ENCODE results near the gene SLIT3. TPM values are rescaled to one million over a fixed set of nuclear protein-coding genes. Genes with fewer than 3 reads are reported as not detected.

The SLIT3 gene
- total and polyA plus RNA-seq, 9 of the 15 experiments (the other 6 are each of a cell fraction or from before 2014, with no cell fraction given): 0.01 to 0.04 TPM; not detected in 7

DNA sequence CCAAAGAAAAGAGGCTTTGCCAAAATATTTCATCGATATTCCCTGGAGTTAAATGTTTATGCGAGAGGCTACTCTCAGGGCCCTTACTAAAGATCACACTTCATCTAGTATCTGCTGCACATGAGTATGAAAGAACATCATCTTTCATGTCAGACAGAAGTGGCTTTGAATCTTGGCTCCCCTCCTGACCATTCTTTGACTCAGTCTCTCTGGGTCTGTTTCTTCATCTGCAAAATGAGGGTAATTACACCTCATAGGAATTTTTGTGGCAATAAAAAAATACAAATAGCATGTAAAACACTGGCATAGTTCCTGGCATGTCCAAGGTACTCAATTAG, 58.1 kb downstream of the SLIT3 start:
- H3K9me1 ChIP-seq (ENCODE audit: control insufficient read depth, insufficient read depth, low read length): no peaks in the 10 kb centered on the region
- POLR2A ChIA-PET: no interaction called here
- no peak overlapping the region for H3K4me3 ChIP-seq
- no peaks in the 10 kb centered on the region for H3K9me3 ChIP-seq (replicated peaks; ENCODE audit: control insufficient read depth, insufficient read depth, low read depth, low read length)
- ATAC-seq (no peak), FAIRE-seq (no peak), DNase-seq (ENCODE audit: extremely low read depth in 1 of 4, low spot score in 3 of 4) (no peak)
- no peak overlapping the region for H3K4me2 ChIP-seq (ENCODE audit: insufficient read depth, low read length)
- in situ Hi-C loops (cut with MboI): no loop called here
- H3K4me1 ChIP-seq (replicated peaks in 1 of 2; ENCODE audit: control insufficient read depth in 2 of 2, insufficient read depth in 2 of 2, low read length in 2 of 2): no peaks in the 10 kb centered on the region
- intact Hi-C loops (cut with micrococcal nuclease): no loop called here
- H3K79me2 ChIP-seq (ENCODE audit: control insufficient read depth, insufficient read depth, low read length): no peaks in the 10 kb centered on the region
- H4K20me1 ChIP-seq (replicated peaks; ENCODE audit: control insufficient read depth, insufficient read depth, low read length): no peaks in the 10 kb centered on the region
- no peak overlapping the region for H2AFZ ChIP-seq (ENCODE audit: low read depth, low read length)
- H3K27me3 ChIP-seq (ENCODE audit: control insufficient read depth in 2 of 2, insufficient read depth in 2 of 2, low read length in 2 of 2): no peaks in the 10 kb centered on the region
- no peak overlapping the region for H3K27ac ChIP-seq (ENCODE audit: extremely low read depth, low read depth, low read length)
- no peak overlapping the region for H3K9ac ChIP-seq (ENCODE audit: insufficient read depth in 1 of 2, low read depth in 2 of 2, low read length in 2 of 2)
- WGBS (ENCODE audit: insufficient coverage, low coverage, missing lambda C conversion rate): 0% methylated on average over 2 of the region's 2 CpGs
- CTCF ChIA-PET (ENCODE audit: low intra/inter-chr PET ratio): no interaction called here
- no peaks in the 10 kb centered on the region for H3K36me3 ChIP-seq (ENCODE audit: control insufficient read depth, insufficient read depth, low read length)
- BruUV-seq (replicated peaks): no TSS peak
- TF ChIP-seq SPI1 (IDR thresholded peaks at IDR 0.05; ENCODE audit: borderline replicate concordance, low read depth, low read length): no peak
- TF ChIP-seq CBX2 (IDR thresholded peaks at IDR 0.05; ENCODE audit: insufficient read depth, low read length, poor library complexity, severe bottlenecking): no peak
- TF ChIP-seq AFF1 (IDR thresholded peaks at IDR 0.05; ENCODE audit: low read depth in 1 of 2, partially characterized antibody in 2 of 2): no peak
- no peak for TF ChIP-seq RFX5 (IDR thresholded peaks at IDR 0.05; ENCODE audit: low read depth, low read length)
- TF ChIP-seq IRF9 (tag; IDR thresholded peaks at IDR 0.05): no peak
- no peak for TF ChIP-seq MCM2 (IDR thresholded peaks at IDR 0.05; ENCODE audit: low read depth)
- TF ChIP-seq GATAD2B (IDR thresholded peaks at IDR 0.05; ENCODE audit: borderline replicate concordance): no peak
- TF ChIP-seq, protein P1, sequence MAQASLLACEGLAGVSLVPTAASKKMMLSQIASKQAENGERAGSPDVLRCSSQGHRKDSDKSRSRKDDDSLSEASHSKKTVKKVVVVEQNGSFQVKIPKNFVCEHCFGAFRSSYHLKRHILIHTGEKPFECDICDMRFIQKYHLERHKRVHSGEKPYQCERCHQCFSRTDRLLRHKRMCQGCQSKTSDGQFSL (CRISPR knock-in tag; IDR thresholded peaks at IDR 0.05): no peak
- TF ChIP-seq, protein P1 (tag; IDR thresholded peaks at IDR 0.05): no peak
- no peak for TF ChIP-seq ZNF609 (CRISPR knock-in tag; IDR thresholded peaks at IDR 0.05; ENCODE audit: borderline replicate concordance)
- no peak for TF ChIP-seq PURB (CRISPR knock-in tag; IDR thresholded peaks at IDR 0.05; ENCODE audit: low read depth)
- no peak for TF ChIP-seq POLR2B (IDR thresholded peaks at IDR 0.05; ENCODE audit: low read depth, partially characterized antibody)
- no peak for TF ChIP-seq KLF10 (CRISPR knock-in tag; IDR thresholded peaks at IDR 0.05)
